Muscle layer of duodenum (tissue), 2 donors: ENCODE results near the gene GAB2.

Experiments used
- H3K27ac ChIP-seq: one replicate; pipeline ENCODE4 v1.7.0; 2013; ENCODE audit warnings: mild to moderate bottlenecking, low read length
- H3K27me3 ChIP-seq: one replicate; pipeline ENCODE4 v1.7.0; 2013; ENCODE audit warnings: low read depth, mild to moderate bottlenecking, control low read depth, low read length
- H3K36me3 ChIP-seq, 2 donors: one replicate each; pipeline ENCODE4 v1.7.0; 2013; ENCODE audit warnings: low read length in 2 of 2, control low read depth in 1 of 2, mild to moderate bottlenecking in 1 of 2; ENCODE audit not compliant: insufficient read depth in 2 of 2, control insufficient read depth in 1 of 2
- H3K4me1 ChIP-seq, 2 donors: one replicate each; pipeline ENCODE4 v1.7.0; 2013; ENCODE audit warnings: low read length in 2 of 2, mild to moderate bottlenecking in 2 of 2, control low read depth in 1 of 2, moderate library complexity in 1 of 2; ENCODE audit not compliant: insufficient read depth in 2 of 2, control insufficient read depth in 1 of 2
- H3K4me3 ChIP-seq, 2 donors: one replicate each; pipeline ENCODE4 v1.7.0; 2013; ENCODE audit warnings: low read length in 2 of 2, low read depth in 1 of 2, mild to moderate bottlenecking in 1 of 2
- H3K9me3 ChIP-seq, 2 donors: one replicate each; pipeline ENCODE4 v1.7.0; 2013; ENCODE audit warnings: low read length in 2 of 2, control low read depth in 1 of 2, mild to moderate bottlenecking in 1 of 2; ENCODE audit not compliant: control insufficient read depth in 1 of 2
- donor health status: healthy.

Gene GAB2

GRCh38 chr11:78350091-78350645 is 67.5 kb downstream of the GAB2 start:
- H3K4me1 ChIP-seq: peaks cover 20 to 44% of the 10 kb centered on the region in 2 donors
- no peaks in the 10 kb centered on the region for H3K27me3 ChIP-seq
- peak overlapping the region; percentile 31 to 41 for H3K4me3 ChIP-seq
- H3K27ac ChIP-seq: peak overlapping the region; percentile 75
- no peaks in the 10 kb centered on the region for H3K36me3 ChIP-seq
- no peaks in the 10 kb centered on the region for H3K9me3 ChIP-seq

GRCh38 chr11:78349624-78350023 is 68.0 kb downstream of the GAB2 start:
- peak overlapping the region; percentile 75 for H3K27ac ChIP-seq
- no peaks in the 10 kb centered on the region for H3K9me3 ChIP-seq
- no peaks in the 10 kb centered on the region for H3K36me3 ChIP-seq
- H3K27me3 ChIP-seq: no peaks in the 10 kb centered on the region
- H3K4me1 ChIP-seq: peaks cover 20 to 43% of the 10 kb centered on the region in 2 donors
- H3K4me3 ChIP-seq: peak overlapping the region; percentile 31 to 41

GRCh38 chr11:78349114-78349513 is 68.5 kb downstream of the GAB2 start:
- Histone ChIP-seq H3K9me3 (no peaks in the 10 kb centered on the region), H3K4me1 (peaks cover 20 to 39% of the 10 kb centered on the region in 2 donors), H3K27me3 (no peaks in the 10 kb centered on the region), H3K36me3 (no peaks in the 10 kb centered on the region), H3K4me3 (no peak overlapping the region), H3K27ac (peak overlapping the region; percentile 75)

GRCh38 chr11:78347956-78348355 is 69.7 kb downstream of the GAB2 start:
- Histone ChIP-seq H3K4me1 (peaks cover 20 to 39% of the 10 kb centered on the region in 2 donors), H3K27ac (no peak overlapping the region), H3K36me3 (no peaks in the 10 kb centered on the region), H3K9me3 (no peaks in the 10 kb centered on the region), H3K27me3 (no peaks in the 10 kb centered on the region), H3K4me3 (no peak overlapping the region)

GRCh38 chr11:78346799-78347198 is 70.8 kb downstream of the GAB2 start:
- Histone ChIP-seq H3K4me1 (peaks cover 20 to 34% of the 10 kb centered on the region in 2 donors), H3K27me3 (no peaks in the 10 kb centered on the region), H3K36me3 (no peaks in the 10 kb centered on the region), H3K27ac (no peak overlapping the region), H3K4me3 (no peak overlapping the region), H3K9me3 (no peaks in the 10 kb centered on the region)

- Histone ChIP-seq H3K36me3 (no peaks in the 10 kb centered on the region), H3K9me3 (no peaks in the 10 kb centered on the region), H3K4me3 (no peak overlapping the region), H3K27me3 (no peaks in the 10 kb centered on the region), H3K4me1 (peaks cover 16 to 21% of the 10 kb centered on the region in 2 donors), H3K27ac (no peak overlapping the region)
Observed at GRCh38 chr11:78345450-78345849, 72.2 kb downstream of the GAB2 start.

- Histone ChIP-seq H3K4me3 (no peak overlapping the region), H3K4me1 (peaks cover 14 to 15% of the 10 kb centered on the region in 2 donors), H3K9me3 (no peaks in the 10 kb centered on the region), H3K36me3 (no peaks in the 10 kb centered on the region), H3K27me3 (no peaks in the 10 kb centered on the region), H3K27ac (no peak overlapping the region)
Observed at GRCh38 chr11:78344676-78345075, 72.9 kb downstream of the GAB2 start.

- H3K9me3 ChIP-seq: no peaks in the 10 kb centered on the region
- no peaks in the 10 kb centered on the region for H3K27me3 ChIP-seq
- H3K27ac ChIP-seq: no peak overlapping the region
- H3K36me3 ChIP-seq: no peaks in the 10 kb centered on the region
- H3K4me1 ChIP-seq: peaks cover 8 to 9% of the 10 kb centered on the region in 2 donors
- H3K4me3 ChIP-seq: no peak overlapping the region
Observed at GRCh38 chr11:78344094-78344493, 73.5 kb downstream of the GAB2 start.

- no peaks in the 10 kb centered on the region for H3K27me3 ChIP-seq
Observed at GRCh38 chr11:78343303-78343702, 74.3 kb downstream of the GAB2 start.

GRCh38 chr11:78341841-78342240 is 75.8 kb downstream of the GAB2 start:
- no peak overlapping the region for H3K27ac ChIP-seq
- no peaks in the 10 kb centered on the region for H3K36me3 ChIP-seq
- peaks cover 0 to 11% of the 10 kb centered on the region in 2 donors for H3K4me1 ChIP-seq
- H3K9me3 ChIP-seq: no peaks in the 10 kb centered on the region
- H3K4me3 ChIP-seq: no peak overlapping the region
- H3K27me3 ChIP-seq: no peaks in the 10 kb centered on the region

More at GRCh38 chr11:78343303-78343702, 74.3 kb downstream of the GAB2 start:
- Histone ChIP-seq H3K4me1 (peaks cover under 1 to 3% of the 10 kb centered on the region in 2 donors), H3K36me3 (no peaks in the 10 kb centered on the region), H3K9me3 (no peaks in the 10 kb centered on the region), H3K4me3 (no peak overlapping the region), H3K27ac (no peak overlapping the region)

GRCh38 chr11:78340530-78340929 is 77.1 kb downstream of the GAB2 start:
- no peaks in the 10 kb centered on the region for H3K9me3 ChIP-seq
- H3K27me3 ChIP-seq: no peaks in the 10 kb centered on the region
- no peaks in the 10 kb centered on the region for H3K36me3 ChIP-seq
- no peak overlapping the region for H3K4me3 ChIP-seq
- H3K4me1 ChIP-seq: peaks cover 0 to 11% of the 10 kb centered on the region in 2 donors
- no peak overlapping the region for H3K27ac ChIP-seq

GRCh38 chr11:78339945-78340344 is 77.7 kb downstream of the GAB2 start:
- H3K36me3 ChIP-seq: no peaks in the 10 kb centered on the region
- H3K27me3 ChIP-seq: no peaks in the 10 kb centered on the region
- H3K4me3 ChIP-seq: no peak overlapping the region
- no peaks in the 10 kb centered on the region for H3K9me3 ChIP-seq
- H3K4me1 ChIP-seq: peaks cover 0 to 11% of the 10 kb centered on the region in 2 donors
- H3K27ac ChIP-seq: no peak overlapping the region
